ENCODE data around the gene DGKE. TPM values are rescaled to one million over a fixed set of nuclear protein-coding genes. Genes with fewer than 3 reads are reported as not detected.

The DGKE gene
- total and polyA plus RNA-seq, 2 of the 13 experiments (the other 11 are each of a cell fraction or from before 2014, with no cell fraction given): 3.2 to 5.3 TPM

GRCh38 chr17:56886288-56886731, 52.4 kb downstream of the DGKE start (continued):
- TF ChIP-seq BRF2 (CRISPR knock-in tag; IDR thresholded peaks at IDR 0.05): no peak
- TF ChIP-seq ZNF605 (CRISPR knock-in tag; IDR thresholded peaks at IDR 0.05): peak; percentile 61
- no peak for TF ChIP-seq MAFF (IDR thresholded peaks at IDR 0.05; ENCODE audit: low read depth, low read length)
- no peak for TF ChIP-seq GMEB2 (CRISPR knock-in tag; IDR thresholded peaks at IDR 0.05; ENCODE audit: low read depth)
- TF ChIP-seq NR2F6 (IDR thresholded peaks at IDR 0.05): peak; percentile 54; the same call in 1 of the 2 replicates
- peak; percentile 77 for TF ChIP-seq NR2F6 (CRISPR knock-in tag; IDR thresholded peaks at IDR 0.05)
- peak; percentile 85 for TF ChIP-seq TEAD3 (CRISPR knock-in tag; optimal IDR thresholded peaks at IDR 0.05; ENCODE audit: borderline replicate concordance)
- TF ChIP-seq RARA (CRISPR knock-in tag; IDR thresholded peaks at IDR 0.05): peak; percentile 73
- peak; percentile 71; the same call in 1 of the 2 replicates for TF ChIP-seq WIZ (CRISPR knock-in tag; IDR thresholded peaks at IDR 0.05)
- TF ChIP-seq HNRNPH1 (optimal IDR thresholded peaks at IDR 0.05; ENCODE audit: low read depth, low read length): no peak
- TF ChIP-seq RXRB (CRISPR knock-in tag; IDR thresholded peaks at IDR 0.05; ENCODE audit: borderline replicate concordance): peak; percentile 60
- TF ChIP-seq NFE2L2 (IDR thresholded peaks at IDR 0.05; ENCODE audit: low read length): no peak
- TF ChIP-seq SP5 (CRISPR knock-in tag; IDR thresholded peaks at IDR 0.05; ENCODE audit: borderline replicate concordance, low read depth): peak; percentile 87
- 0 out of 2 replicates have a peak, but pooled peaks have one; percentile 34 for TF ChIP-seq ZNF543 (CRISPR knock-in tag; IDR thresholded peaks at IDR 0.05)
- peak; percentile 91; the same call in 1 of the 2 replicates for TF ChIP-seq ZNF614 (CRISPR knock-in tag; IDR thresholded peaks at IDR 0.05; ENCODE audit: borderline replicate concordance)
- TF ChIP-seq ZNF12 (CRISPR knock-in tag; IDR thresholded peaks at IDR 0.05): no peak
- peak in 1 of 2 experiments; percentile 32; a peak in 1 of 4 replicates for TF ChIP-seq NR2F1 (CRISPR knock-in tag; IDR thresholded peaks at IDR 0.05)
- peak; percentile 30; the same call in 1 of the 2 replicates for TF ChIP-seq FOSL2 (CRISPR knock-in tag; IDR thresholded peaks at IDR 0.05)
- TF ChIP-seq ZNF10 (CRISPR knock-in tag; IDR thresholded peaks at IDR 0.05; ENCODE audit: borderline replicate concordance, low read depth): no peak
- peak; percentile 33; the same call in 1 of the 2 replicates for TF ChIP-seq ZNF441 (CRISPR knock-in tag; IDR thresholded peaks at IDR 0.05; ENCODE audit: borderline replicate concordance)
- TF ChIP-seq, protein P1, sequence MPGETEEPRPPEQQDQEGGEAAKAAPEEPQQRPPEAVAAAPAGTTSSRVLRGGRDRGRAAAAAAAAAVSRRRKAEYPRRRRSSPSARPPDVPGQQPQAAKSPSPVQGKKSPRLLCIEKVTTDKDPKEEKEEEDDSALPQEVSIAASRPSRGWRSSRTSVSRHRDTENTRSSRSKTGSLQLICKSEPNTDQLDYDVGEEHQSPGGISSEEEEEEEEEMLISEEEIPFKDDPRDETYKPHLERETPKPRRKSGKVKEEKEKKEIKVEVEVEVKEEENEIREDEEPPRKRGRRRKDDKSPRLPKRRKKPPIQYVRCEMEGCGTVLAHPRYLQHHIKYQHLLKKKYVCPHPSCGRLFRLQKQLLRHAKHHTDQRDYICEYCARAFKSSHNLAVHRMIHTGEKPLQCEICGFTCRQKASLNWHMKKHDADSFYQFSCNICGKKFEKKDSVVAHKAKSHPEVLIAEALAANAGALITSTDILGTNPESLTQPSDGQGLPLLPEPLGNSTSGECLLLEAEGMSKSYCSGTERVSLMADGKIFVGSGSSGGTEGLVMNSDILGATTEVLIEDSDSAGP (CRISPR knock-in tag; IDR thresholded peaks at IDR 0.05; ENCODE audit: borderline replicate concordance): peak; percentile 32; the same call in 1 of the 2 replicates
- TF ChIP-seq IKZF4 (CRISPR knock-in tag; IDR thresholded peaks at IDR 0.05; ENCODE audit: borderline replicate concordance, low read depth, not compliant biosample characterization): no peak
- peak; percentile 87 for TF ChIP-seq HNF4A (CRISPR knock-in tag; IDR thresholded peaks at IDR 0.05)
- no peak for TF ChIP-seq ZFAT (CRISPR knock-in tag; conservative IDR thresholded peaks at IDR 0.05)
- TF ChIP-seq, protein P2, sequence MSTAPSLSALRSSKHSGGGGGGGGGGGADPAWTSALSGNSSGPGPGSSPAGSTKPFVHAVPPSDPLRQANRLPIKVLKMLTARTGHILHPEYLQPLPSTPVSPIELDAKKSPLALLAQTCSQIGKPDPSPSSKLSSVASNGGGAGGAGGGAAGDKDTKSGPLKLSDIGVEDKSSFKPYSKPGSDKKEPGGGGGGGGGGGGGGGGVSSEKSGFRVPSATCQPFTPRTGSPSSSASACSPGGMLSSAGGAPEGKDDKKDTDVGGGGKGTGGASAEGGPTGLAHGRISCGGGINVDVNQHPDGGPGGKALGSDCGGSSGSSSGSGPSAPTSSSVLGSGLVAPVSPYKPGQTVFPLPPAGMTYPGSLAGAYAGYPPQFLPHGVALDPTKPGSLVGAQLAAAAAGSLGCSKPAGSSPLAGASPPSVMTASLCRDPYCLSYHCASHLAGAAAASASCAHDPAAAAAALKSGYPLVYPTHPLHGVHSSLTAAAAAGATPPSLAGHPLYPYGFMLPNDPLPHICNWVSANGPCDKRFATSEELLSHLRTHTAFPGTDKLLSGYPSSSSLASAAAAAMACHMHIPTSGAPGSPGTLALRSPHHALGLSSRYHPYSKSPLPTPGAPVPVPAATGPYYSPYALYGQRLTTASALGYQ (CRISPR knock-in tag; IDR thresholded peaks at IDR 0.05): no peak
- TF ChIP-seq ZNF530 (CRISPR knock-in tag; IDR thresholded peaks at IDR 0.05; ENCODE audit: low read depth): no peak
- no peak for TF ChIP-seq NCOA1 (CRISPR knock-in tag; IDR thresholded peaks at IDR 0.05)

All from HepG2 (cell line).